ENCODE data around the gene UBQLN2.

GRCh38 chrX:56569378-56570057 lies 6.1 kb downstream of the UBQLN2 start:
- TF ChIP-seq CTCF (IDR thresholded peaks at IDR 0.05), result no peak
- no peak for TF ChIP-seq POLR2A (IDR thresholded peaks at IDR 0.05)
